Gastrocnemius medialis (tissue), 4 donors: ENCODE data around the gene GSTO1.

Experiments used
- CTCF ChIP-seq, 5 experiments: fragments of 450-650 bp in 3 of 5; fragments of 200-600 bp in 2 of 5; sonication (generic) in 2 of 5; IDR thresholded peaks in 4 of 5; conservative IDR thresholded peaks in 1 of 5; 1 replicate in 4 of 5; 2 replicates in 1 of 5; pipeline ENCODE4 v1.5.1; 2016 to 2019; ENCODE audit warnings: antibody characterized with exemption in 5 of 5, mild to moderate bottlenecking in 3 of 5, moderate library complexity in 3 of 5
- POLR2A ChIP-seq, 2 donors: fragments of 450-650 bp; IDR thresholded peaks; one replicate each; pipeline ENCODE4 v1.6.1; 2017; ENCODE audit warnings: antibody characterized with exemption in 2 of 2, mild to moderate bottlenecking in 2 of 2, moderate library complexity in 2 of 2

- TF ChIP-seq CTCF (IDR thresholded peaks at IDR 0.05 in 4 of 5, conservative IDR thresholded peaks at IDR 0.05 in 1 of 5) (no peak), POLR2A (IDR thresholded peaks at IDR 0.05) (no peak)
These were observed 53.1 kb downstream of the GSTO1 start for GRCh38 chr10:104307576-104308438.
